NCI-H2029 (cell line): Measurements from ENCODE around the gene ISG15.
"Not testable (repeated sequence)": the region's sequence is repeated elsewhere in the genome, so short reads cannot be mapped to it uniquely, and the experiment has no call there.

Experiments
- DNase-seq: peaks from one replicate; lab custom pipeline; 2025; lab: John Stamatoyannopoulos, UW

The ISG15 gene

GRCh38 chr1:1046767-1047166, 33.5 kb downstream of the ISG15 start:
- DNase-seq: no peak

- no peak for DNase-seq
These were observed 34.1 kb downstream of the ISG15 start for GRCh38 chr1:1047407-1047806.

DNA sequence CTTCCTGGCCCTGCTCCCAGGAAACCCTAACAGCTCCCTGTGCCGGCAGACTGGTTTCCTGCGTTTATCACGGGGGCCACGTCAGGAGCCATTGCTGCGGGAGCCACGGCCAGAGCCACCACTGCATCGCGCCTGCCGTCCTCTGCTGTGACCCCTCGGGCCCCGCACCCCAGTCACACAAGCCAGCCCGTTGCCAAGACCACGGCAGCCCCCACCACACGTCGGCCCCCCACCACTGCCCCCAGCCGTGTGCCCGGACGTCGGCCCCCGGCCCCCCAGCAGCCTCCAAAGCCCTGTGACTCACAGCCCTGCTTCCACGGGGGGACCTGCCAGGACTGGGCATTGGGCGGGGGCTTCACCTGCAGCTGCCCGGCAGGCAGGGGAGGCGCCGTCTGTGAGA, 34.7 kb downstream of the ISG15 start:
- no peak for DNase-seq

GRCh38 chr1:1048765-1049164, 35.5 kb downstream of the ISG15 start:
- no peak for DNase-seq

GRCh38 chr1:1049318-1050165, 36.2 kb downstream of the ISG15 start:
- no peak for DNase-seq

- DNase-seq: peak; percentile 56
These were observed 37.3 kb downstream of the ISG15 start for GRCh38 chr1:1050577-1051052.

GRCh38 chr1:1051127-1051810, 38.0 kb downstream of the ISG15 start:
- no peak for DNase-seq

DNA sequence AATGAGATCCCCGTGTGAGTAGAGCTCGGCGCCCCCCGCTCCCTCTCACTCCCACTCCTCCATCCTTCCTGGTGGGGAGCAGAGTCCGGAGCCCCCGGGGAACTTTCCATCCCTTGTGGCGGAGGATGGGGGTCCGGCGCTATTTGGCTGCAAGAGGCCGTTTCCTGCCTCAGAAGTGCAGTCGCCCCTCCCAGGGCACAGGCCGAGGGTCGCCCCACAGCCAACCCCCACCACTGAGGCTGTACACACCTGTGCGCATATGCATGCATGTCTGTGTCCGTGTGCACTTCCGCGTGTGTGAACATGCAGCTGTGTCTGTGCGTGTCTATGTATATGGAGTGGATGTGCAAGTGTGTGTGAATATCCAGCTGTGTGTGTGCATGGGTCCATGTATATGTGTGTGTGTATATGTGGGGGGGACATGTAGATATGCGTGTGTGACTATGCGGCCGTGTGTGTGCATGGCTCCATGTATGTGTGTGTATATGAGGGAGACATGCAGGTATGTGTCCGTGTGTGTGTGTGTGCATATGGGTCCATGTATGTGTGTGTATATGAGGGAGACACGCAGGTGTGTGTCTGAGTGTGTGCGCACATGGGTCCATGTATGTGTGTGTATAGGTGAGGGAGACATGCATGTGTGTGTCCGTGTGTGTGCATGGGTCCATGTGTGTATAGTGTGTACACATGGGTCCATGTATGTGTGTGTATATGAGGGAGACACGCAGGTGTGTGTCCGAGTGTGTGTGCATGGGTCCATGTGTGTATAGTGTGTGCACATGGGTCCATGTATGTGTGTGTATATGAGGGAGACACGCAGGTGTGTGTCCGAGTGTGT, 38.9 kb downstream of the ISG15 start:
- DNase-seq: no peak

GRCh38 chr1:1053022-1053421, 39.7 kb downstream of the ISG15 start:
- DNase-seq: no peak

GRCh38 chr1:1053682-1054081, 40.4 kb downstream of the ISG15 start:
- no peak for DNase-seq

DNA sequence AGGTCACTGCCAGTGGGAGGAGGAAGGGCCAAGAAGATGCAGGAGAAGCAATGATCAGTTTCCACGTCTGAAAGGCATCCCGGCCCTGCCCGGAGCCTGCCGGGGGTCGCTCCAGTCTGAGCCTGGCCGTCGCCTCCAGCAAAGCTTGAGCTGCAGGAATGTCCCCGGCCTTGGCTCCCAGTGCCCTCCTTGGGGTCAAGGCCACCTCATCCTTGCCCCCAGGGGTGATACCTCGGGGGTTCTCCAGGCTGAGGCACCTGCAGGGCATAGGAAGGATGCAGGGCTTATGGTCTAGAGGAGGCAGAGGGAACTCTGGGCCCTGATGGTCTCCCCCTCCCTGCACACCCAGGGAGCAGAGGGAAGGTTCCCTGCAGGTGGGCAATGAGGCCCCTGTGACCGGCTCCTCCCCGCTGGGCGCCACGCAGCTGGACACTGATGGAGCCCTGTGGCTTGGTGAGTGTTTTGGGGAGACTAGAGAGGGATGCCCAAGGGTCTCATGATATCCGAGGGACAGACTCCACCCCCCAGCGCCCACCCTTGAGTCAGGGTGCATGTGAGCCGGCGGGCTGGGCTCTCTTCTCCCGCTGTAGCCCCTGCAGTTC, 40.9 kb downstream of the ISG15 start:
- DNase-seq: no peak

DNA sequence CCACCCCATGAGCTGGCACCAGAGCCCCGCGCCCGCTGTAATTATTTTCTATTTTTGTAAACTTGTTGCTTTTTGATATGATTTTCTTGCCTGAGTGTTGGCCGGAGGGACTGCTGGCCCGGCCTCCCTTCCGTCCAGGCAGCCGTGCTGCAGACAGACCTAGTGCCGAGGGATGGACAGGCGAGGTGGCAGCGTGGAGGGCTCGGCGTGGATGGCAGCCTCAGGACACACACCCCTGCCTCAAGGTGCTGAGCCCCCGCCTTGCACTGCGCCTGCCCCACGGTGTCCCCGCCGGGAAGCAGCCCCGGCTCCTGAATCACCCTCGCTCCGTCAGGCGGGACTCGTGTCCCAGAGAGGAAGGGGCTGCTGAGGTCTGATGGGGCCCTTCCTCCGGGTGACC, 41.7 kb downstream of the ISG15 start:
- DNase-seq: no peak

DNA sequence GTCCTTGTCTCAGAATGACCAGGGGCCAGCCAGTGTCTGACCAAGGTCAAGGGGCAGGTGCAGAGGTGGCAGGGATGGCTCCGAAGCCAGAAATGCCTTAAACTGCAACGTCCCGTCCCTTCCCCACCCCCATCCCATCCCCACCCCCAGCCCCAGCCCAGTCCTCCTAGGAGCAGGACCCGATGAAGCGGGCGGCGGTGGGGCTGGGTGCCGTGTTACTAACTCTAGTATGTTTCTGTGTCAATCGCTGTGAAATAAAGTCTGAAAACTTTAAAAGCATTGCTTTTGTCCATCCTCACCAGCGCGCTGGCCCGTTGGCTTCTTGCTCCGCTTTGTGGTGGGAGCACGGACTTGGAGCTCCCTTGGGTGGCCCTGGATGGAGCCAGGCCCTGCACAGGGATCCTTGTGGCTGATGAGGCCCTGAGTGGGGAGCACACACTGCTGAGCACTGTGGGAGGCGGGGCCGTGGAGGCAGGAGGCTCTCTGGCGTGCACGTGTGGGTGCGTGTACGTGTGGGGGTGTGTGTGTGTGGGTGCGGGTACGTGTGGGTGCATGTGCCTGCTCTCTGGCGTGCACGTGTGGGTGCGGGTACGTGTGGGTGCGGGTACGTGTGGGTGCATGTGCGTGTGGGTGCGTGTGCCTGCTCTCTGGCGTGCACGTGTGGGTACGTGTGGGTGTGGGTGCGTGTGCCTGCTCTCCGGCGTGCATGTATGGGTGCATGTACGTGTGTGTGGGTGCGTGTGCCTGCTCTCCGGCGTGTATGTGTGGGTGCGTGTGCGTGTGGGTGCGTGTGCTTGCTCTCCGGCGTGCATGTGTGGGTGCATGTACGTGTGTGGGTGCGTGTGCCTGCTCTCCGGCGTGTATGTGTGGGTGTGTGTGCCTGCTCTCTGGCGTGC, 42.8 kb downstream of the ISG15 start:
- no peak for DNase-seq

GRCh38 chr1:1057769-1058087, 44.4 kb downstream of the ISG15 start:
- not testable (repeated sequence) for DNase-seq

- DNase-seq: no peak
These were observed 45.0 kb downstream of the ISG15 start for GRCh38 chr1:1058088-1058905.

DNA sequence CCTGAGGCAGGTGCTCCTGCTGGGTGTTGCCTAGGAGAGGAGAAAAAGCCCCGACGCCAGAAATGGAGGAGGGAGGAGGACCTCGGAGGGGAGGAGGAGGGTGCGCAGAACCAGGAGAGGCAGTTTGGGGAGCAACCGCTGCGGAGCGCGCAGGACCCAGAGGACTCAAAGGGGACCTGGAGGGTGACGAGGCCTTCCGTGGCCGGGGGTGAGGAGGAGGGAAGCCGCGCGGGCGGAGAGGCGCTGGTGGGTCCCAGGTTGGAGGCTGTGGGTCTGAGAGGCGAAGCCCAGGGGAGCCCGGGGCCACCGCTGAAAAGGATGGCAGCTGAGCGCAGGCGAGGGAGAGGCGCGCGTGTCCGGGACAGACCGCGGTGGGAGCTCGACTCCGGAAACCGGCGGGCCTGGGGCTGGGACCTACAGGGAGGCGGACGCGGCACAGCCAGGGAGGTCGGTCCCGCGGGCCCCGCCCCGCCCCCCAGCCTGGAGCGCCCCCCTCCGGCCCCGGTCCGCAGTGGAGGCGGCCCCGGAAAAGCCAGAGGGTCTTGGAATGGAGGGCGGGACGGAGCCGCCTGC, 45.7 kb downstream of the ISG15 start:
- no peak for DNase-seq

DNA sequence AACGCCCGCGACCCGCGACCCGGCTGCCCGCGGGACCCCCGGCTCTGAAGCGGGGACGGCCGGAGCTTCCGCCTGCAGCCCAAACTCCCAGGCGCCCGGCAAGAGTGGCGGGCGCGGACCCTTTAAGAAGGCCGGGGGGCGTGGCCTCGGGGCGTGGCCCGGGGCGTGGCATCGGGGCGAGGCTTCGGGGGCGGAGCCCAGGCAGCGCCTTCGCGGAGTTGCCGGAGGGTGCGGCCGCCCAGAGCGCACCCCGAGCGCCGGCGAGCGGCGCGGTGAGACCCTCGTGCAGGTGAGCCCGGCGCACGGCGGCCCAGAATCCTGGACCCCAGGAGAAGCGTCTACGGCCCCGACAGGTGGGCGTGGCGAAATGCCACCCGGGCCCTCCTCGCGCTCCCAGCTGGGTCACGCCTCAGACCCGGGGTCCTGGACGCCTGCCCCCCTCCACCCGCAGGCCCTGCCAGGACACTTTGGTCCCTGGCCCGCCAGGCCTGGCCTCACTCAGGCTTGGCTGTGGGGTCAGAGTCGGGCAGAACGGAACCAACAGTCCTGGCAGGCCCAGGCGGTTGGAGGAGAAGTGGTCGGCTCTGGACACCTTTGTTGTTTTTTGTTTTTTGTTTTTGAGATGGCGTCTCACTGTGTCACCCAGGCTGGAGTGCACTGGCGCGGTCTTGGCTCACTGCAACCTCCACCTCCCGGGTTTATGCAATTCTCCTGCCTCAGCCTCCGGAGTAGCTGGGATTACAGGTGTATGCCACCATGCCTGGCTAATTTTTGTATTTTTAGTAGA, 46.4 kb downstream of the ISG15 start:
- DNase-seq: peak; percentile 40

DNA sequence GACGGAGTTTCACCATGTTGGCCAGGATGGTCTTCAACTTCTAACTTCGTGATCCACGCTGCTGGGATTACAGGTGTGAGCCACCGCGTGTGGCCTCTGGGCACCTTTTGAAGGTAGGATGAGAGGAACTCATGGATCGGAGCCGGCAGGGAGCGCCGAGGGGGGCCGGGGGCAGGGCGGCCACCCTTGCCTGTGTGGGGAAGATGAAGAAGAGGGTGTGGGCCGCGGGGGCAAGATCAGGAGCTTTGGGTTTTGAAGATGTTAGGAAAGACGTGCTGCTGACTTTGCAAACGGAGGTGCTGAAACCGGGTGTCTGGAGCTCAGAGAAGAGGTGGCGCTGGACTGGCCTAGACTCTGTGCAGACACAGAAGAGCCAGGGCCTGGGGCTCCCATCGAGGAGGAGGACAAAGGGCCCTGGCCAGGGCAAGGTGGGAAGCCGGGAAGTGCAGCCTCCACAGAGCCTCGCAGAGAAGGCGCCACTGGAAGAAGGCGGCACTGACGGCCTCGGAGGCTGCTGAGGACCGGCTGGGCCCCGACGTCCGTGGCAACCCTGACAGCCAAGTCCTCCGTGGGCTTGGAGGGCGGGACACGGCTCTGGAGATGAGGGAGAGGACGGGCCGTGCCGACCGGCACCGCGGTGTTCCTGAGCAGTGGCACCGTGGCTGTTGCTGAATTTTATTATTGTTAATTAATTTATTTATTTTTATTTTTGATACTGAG, 47.1 kb downstream of the ISG15 start:
- DNase-seq: no peak
